HEK293 (cell line): Measurements from ENCODE around the gene DNAJB2.

Experiments used
- CTCF ChIA-PET: fragments of 350-600 bp; formaldehyde crosslinking; extraction: SDS; loops from one replicate; lab custom pipeline; 2021; ENCODE audit warnings: antibody characterized with exemption; lab: Yijun Ruan, JAX
- POLR2A ChIA-PET: fragments of 300-600 bp; formaldehyde crosslinking; extraction: SDS; loops from one replicate; lab custom pipeline; 2020; ENCODE audit warnings: antibody characterized with exemption, inconsistent platforms; lab: Yijun Ruan, JAX
- H3K27ac ChIP-seq: fragments of 200-500 bp; sonication (Bioruptor generic); 2 replicates; pipeline ENCODE4 v1.5.1; 2014; ENCODE audit warnings: low read depth, low read length, control low read depth, inconsistent platforms; ENCODE audit errors: extremely low read depth
- H3K36me3 ChIP-seq, 2 experiments: fragments of 200-500 bp in 1 of 2; sonication (Bioruptor generic) in 1 of 2; 1 replicate in 1 of 2; 2 replicates in 1 of 2; pipeline ENCODE4 v1.5.1; 2014 to 2017; ENCODE audit warnings: inconsistent platforms in 2 of 2, low read length in 2 of 2; ENCODE audit not compliant: control insufficient read depth in 2 of 2, insufficient read depth in 1 of 2
- H3K4me1 ChIP-seq: fragments of 200-500 bp; sonication (Bioruptor generic); 2 replicates; pipeline ENCODE4 v1.5.1; 2014; ENCODE audit warnings: mild to moderate bottlenecking, low read length, inconsistent platforms; ENCODE audit not compliant: control insufficient read depth, insufficient read depth
- H3K4me3 ChIP-seq: 2 replicates; pipeline ENCODE4 v1.5.1; 2011; ENCODE audit warnings: low read depth, mild to moderate bottlenecking, control low read depth, low read length, moderate library complexity
- H3K9me3 ChIP-seq: fragments of 200-500 bp; sonication (Bioruptor generic); 2 replicates; pipeline ENCODE4 v1.5.1; 2014; ENCODE audit warnings: low read depth, low read length, inconsistent platforms; ENCODE audit not compliant: control insufficient read depth, insufficient read depth
- GFI1B ChIP-seq: fragments of 450-650 bp; formaldehyde crosslinking; IDR thresholded peaks from 2 replicates; pipeline ENCODE4 v1.5.1; 2016; ENCODE audit warnings: missing biosample characterization, missing genetic modification characterization
- OSR2 ChIP-seq: fragments of 450-650 bp; formaldehyde crosslinking; IDR thresholded peaks from 2 replicates; pipeline ENCODE4 v1.5.1; 2016; ENCODE audit warnings: missing biosample characterization, missing genetic modification characterization
- WT1 ChIP-seq: fragments of 450-650 bp; formaldehyde crosslinking; IDR thresholded peaks from 2 replicates; pipeline ENCODE4 v1.5.1; 2016; ENCODE audit warnings: missing biosample characterization, missing genetic modification characterization
- ZBTB1 ChIP-seq: fragments of 450-650 bp; formaldehyde crosslinking; IDR thresholded peaks from 2 replicates; pipeline ENCODE4 v1.5.1; 2016; ENCODE audit warnings: missing biosample characterization, missing genetic modification characterization
- ZBTB20 ChIP-seq: fragments of 450-650 bp; formaldehyde crosslinking; IDR thresholded peaks from 2 replicates; pipeline ENCODE4 v1.5.1; 2016; ENCODE audit warnings: missing biosample characterization, missing genetic modification characterization
- ZFP37 ChIP-seq: fragments of 450-650 bp; formaldehyde crosslinking; IDR thresholded peaks from 2 replicates; pipeline ENCODE4 v1.5.1; 2016; ENCODE audit warnings: missing biosample characterization, missing genetic modification characterization
- ZIC2 ChIP-seq: fragments of 450-650 bp; formaldehyde crosslinking; IDR thresholded peaks from 2 replicates; pipeline ENCODE4 v1.5.1; 2016; ENCODE audit warnings: missing biosample characterization, missing genetic modification characterization
- ZNF121 ChIP-seq: fragments of 450-650 bp; formaldehyde crosslinking; IDR thresholded peaks from 2 replicates; pipeline ENCODE4 v1.5.1; 2016; ENCODE audit warnings: missing biosample characterization, missing genetic modification characterization
- ZNF350 ChIP-seq: fragments of 450-650 bp; formaldehyde crosslinking; IDR thresholded peaks from 2 replicates; pipeline ENCODE4 v1.5.0; 2017; ENCODE audit warnings: missing biosample characterization, mild to moderate bottlenecking, missing genetic modification characterization
- ZNF354C ChIP-seq: fragments of 450-650 bp; formaldehyde crosslinking; IDR thresholded peaks from 2 replicates; pipeline ENCODE4 v1.5.1; 2016; ENCODE audit warnings: missing biosample characterization, missing genetic modification characterization, low read depth, borderline replicate concordance
- ZNF37A ChIP-seq: fragments of 450-650 bp; IDR thresholded peaks from 2 replicates; pipeline ENCODE4 v1.5.1; 2018; ENCODE audit warnings: missing biosample characterization, missing genetic modification characterization
- ZNF391 ChIP-seq: fragments of 450-650 bp; formaldehyde crosslinking; IDR thresholded peaks from 2 replicates; pipeline ENCODE4 v1.5.1; 2016; ENCODE audit warnings: low read depth, missing biosample characterization, missing genetic modification characterization, borderline replicate concordance
- ZNF404 ChIP-seq: fragments of 450-650 bp; formaldehyde crosslinking; IDR thresholded peaks from 2 replicates; pipeline ENCODE4 v1.5.1; 2017; ENCODE audit warnings: missing biosample characterization, missing genetic modification characterization
- ZNF426 ChIP-seq: fragments of 450-650 bp; formaldehyde crosslinking; IDR thresholded peaks from 2 replicates; pipeline ENCODE4 v1.5.1; 2017; ENCODE audit warnings: missing biosample characterization, missing genetic modification characterization, mild to moderate bottlenecking, inconsistent platforms, moderate library complexity
- ZNF433 ChIP-seq: fragments of 450-650 bp; formaldehyde crosslinking; IDR thresholded peaks from 2 replicates; pipeline ENCODE4 v1.5.1; 2016; ENCODE audit warnings: missing biosample characterization, missing genetic modification characterization, low read depth
- ZNF555 ChIP-seq: fragments of 450-650 bp; formaldehyde crosslinking; conservative IDR thresholded peaks from 2 replicates; pipeline ENCODE4 v1.5.1; 2017; ENCODE audit warnings: missing biosample characterization, mild to moderate bottlenecking, missing genetic modification characterization, inconsistent platforms
- ZNF596 ChIP-seq: fragments of 450-650 bp; IDR thresholded peaks from 2 replicates; pipeline ENCODE4 v1.5.0; 2018; ENCODE audit warnings: missing biosample characterization, mild to moderate bottlenecking, missing genetic modification characterization, moderate library complexity
- ZNF623 ChIP-seq: fragments of 450-650 bp; formaldehyde crosslinking; IDR thresholded peaks from 2 replicates; pipeline ENCODE4 v1.5.1; 2016; ENCODE audit warnings: missing biosample characterization, missing genetic modification characterization
- ZNF658 ChIP-seq: fragments of 450-650 bp; formaldehyde crosslinking; IDR thresholded peaks from 2 replicates; pipeline ENCODE4; 2016; ENCODE audit warnings: missing biosample characterization, missing genetic modification characterization
- ZNF747 ChIP-seq: fragments of 450-650 bp; formaldehyde crosslinking; IDR thresholded peaks from 2 replicates; pipeline ENCODE4 v1.5.1; 2016; ENCODE audit warnings: missing biosample characterization, missing genetic modification characterization
- ZNF792 ChIP-seq: fragments of 450-650 bp; formaldehyde crosslinking; IDR thresholded peaks from 2 replicates; pipeline ENCODE4 v1.5.1; 2016; ENCODE audit warnings: missing biosample characterization, missing genetic modification characterization
- ZSCAN16 ChIP-seq: fragments of 450-650 bp; formaldehyde crosslinking; IDR thresholded peaks from 2 replicates; pipeline ENCODE4 v1.5.1; 2016; ENCODE audit warnings: missing biosample characterization, missing genetic modification characterization
- ZSCAN23 ChIP-seq: fragments of 450-650 bp; formaldehyde crosslinking; IDR thresholded peaks from 2 replicates; pipeline ENCODE4 v1.5.1; 2016; ENCODE audit warnings: missing biosample characterization, missing genetic modification characterization
- ZXDB ChIP-seq: fragments of 450-650 bp; formaldehyde crosslinking; IDR thresholded peaks from 2 replicates; pipeline ENCODE4 v1.5.1; 2016; ENCODE audit warnings: missing biosample characterization, missing genetic modification characterization
- TF ChIP-seq, protein P1 (sequence below): fragments of 450-650 bp; formaldehyde crosslinking; IDR thresholded peaks from 2 replicates; pipeline ENCODE4 v1.5.1; 2016; ENCODE audit warnings: missing biosample characterization, missing genetic modification characterization
- TF ChIP-seq, protein P2 (sequence below): fragments of 450-650 bp; formaldehyde crosslinking; IDR thresholded peaks from 2 replicates; pipeline ENCODE4 v1.5.1; 2016; ENCODE audit warnings: missing biosample characterization, missing genetic modification characterization
- TF ChIP-seq, protein P3 (sequence below): fragments of 450-650 bp; formaldehyde crosslinking; IDR thresholded peaks from 2 replicates; pipeline ENCODE4 v1.5.1; 2016; ENCODE audit warnings: missing biosample characterization, missing genetic modification characterization
- TF ChIP-seq, protein P4 (sequence below): fragments of 450-650 bp; formaldehyde crosslinking; IDR thresholded peaks from 2 replicates; pipeline ENCODE4 v1.5.1; 2016; ENCODE audit warnings: missing biosample characterization, missing genetic modification characterization

The DNAJB2 gene

DNA sequence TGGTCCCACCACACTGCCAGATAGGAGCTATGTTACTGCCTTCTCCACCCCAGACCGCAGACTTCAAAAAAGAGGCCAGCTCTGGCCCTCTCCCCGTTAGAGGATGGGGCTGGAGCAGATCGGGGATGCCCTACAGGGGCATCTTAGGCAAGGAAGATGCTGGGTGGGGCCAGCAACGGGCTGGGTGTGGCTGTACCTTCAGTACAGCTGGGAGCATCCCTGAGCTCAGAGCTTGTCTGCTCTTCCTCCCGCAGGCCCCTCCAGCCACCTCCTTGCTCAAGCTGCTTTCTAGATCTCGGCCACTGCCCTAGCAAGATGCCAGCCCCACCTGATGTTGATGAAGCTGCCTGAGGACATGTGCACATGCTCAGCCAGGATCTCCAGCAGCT is 20.2 kb downstream of the DNAJB2 start:
- no peaks in the 10 kb centered on the region for H3K4me1 ChIP-seq
- CTCF ChIA-PET: interaction anchor here (0.5 to 11.6 kb wide), 30 partner anchors 10 to 452 kb away, joined by 3 to 297 read pairs (median 4); partner anchors contain the start of genes ANKZF1, ATG9A, CNPPD1 and DNAJB2
- POLR2A ChIA-PET: interaction anchor here (1.4 kb wide), 2 partner anchors 20 to 54 kb away, joined by 3 to 9 read pairs; partner anchors contain the start of genes DNAJB2, GLB1L and STK16

DNA sequence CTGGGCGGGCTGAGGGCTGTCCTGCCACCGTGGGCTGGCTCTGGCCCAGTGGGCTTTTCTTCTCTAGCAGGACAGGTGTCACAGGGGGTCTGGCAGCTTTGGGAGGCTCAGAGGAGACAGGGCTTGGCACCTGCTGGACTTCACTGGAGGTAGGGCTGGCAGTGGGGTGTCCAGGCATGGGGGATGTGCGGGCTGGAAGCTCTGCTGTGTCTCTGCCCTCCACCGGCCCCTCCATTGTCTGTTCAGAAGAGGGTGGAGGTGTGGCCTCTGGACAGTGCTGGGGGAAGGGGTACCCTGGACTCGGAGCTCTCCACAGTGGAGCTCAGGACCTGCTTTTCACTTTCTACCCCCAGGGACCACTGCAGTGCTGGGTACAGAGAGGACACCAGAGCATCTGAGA is 20.9 kb downstream of the DNAJB2 start:
- no peak for TF ChIP-seq ZNF596 (tag by site-specific recombination)
- TF ChIP-seq, protein P1, sequence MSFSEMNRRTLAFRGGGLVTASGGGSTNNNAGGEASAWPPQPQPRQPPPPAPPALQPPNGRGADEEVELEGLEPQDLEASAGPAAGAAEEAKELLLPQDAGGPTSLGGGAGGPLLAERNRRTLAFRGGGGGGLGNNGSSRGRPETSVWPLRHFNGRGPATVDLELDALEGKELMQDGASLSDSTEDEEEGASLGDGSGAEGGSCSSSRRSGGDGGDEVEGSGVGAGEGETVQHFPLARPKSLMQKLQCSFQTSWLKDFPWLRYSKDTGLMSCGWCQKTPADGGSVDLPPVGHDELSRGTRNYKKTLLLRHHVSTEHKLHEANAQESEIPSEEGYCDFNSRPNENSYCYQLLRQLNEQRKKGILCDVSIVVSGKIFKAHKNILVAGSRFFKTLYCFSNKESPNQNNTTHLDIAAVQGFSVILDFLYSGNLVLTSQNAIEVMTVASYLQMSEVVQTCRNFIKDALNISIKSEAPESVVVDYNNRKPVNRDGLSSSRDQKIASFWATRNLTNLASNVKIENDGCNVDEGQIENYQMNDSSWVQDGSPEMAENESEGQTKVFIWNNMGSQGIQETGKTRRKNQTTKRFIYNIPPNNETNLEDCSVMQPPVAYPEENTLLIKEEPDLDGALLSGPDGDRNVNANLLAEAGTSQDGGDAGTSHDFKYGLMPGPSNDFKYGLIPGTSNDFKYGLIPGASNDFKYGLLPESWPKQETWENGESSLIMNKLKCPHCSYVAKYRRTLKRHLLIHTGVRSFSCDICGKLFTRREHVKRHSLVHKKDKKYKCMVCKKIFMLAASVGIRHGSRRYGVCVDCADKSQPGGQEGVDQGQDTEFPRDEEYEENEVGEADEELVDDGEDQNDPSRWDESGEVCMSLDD: no peak
- TF ChIP-seq WT1: no peak
- no peak for TF ChIP-seq OSR2 (tag by site-specific recombination)
- no peak for TF ChIP-seq ZIC2
- no peak for TF ChIP-seq ZXDB (tag by site-specific recombination)
- no peak for TF ChIP-seq ZNF350
- TF ChIP-seq, protein P2, sequence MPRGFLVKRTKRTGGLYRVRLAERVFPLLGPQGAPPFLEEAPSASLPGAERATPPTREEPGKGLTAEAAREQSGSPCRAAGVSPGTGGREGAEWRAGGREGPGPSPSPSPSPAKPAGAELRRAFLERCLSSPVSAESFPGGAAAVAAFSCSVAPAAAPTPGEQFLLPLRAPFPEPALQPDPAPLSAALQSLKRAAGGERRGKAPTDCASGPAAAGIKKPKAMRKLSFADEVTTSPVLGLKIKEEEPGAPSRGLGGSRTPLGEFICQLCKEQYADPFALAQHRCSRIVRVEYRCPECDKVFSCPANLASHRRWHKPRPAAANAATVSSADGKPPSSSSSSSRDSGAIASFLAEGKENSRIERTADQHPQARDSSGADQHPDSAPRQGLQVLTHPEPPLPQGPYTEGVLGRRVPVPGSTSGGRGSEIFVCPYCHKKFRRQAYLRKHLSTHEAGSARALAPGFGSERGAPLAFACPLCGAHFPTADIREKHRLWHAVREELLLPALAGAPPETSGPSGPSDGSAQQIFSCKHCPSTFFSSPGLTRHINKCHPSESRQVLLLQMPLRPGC (tag by site-specific recombination): no peak
- no peak for TF ChIP-seq ZNF121 (tag by site-specific recombination)
- TF ChIP-seq ZSCAN16 (tag by site-specific recombination): no peak
- no peaks in the 10 kb centered on the region for H3K9me3 ChIP-seq
- POLR2A ChIA-PET: interaction anchor here (1.4 kb wide), 1 partner anchor 55 kb away, joined by 3 read pairs; the partner anchor contains the start of genes GLB1L and STK16
- no peak overlapping the region for H3K4me3 ChIP-seq
- no peaks in the 10 kb centered on the region for H3K4me1 ChIP-seq
- no peaks in the 10 kb centered on the region for H3K36me3 ChIP-seq
- H3K27ac ChIP-seq: no peak overlapping the region
- CTCF ChIA-PET: interaction anchor here (0.5 to 11.6 kb wide), 22 partner anchors 9 to 453 kb away, joined by 3 to 297 read pairs (median 4); partner anchors contain the start of genes CNPPD1, DNAJB2, GLB1L and NHEJ1

More for the DNA sequence above, 20.2 kb downstream of the DNAJB2 start:
- no peak overlapping the region for H3K4me3 ChIP-seq
- H3K27ac ChIP-seq: no peak overlapping the region
- no peaks in the 10 kb centered on the region for H3K9me3 ChIP-seq
- no peak for TF ChIP-seq ZNF747
- no peak for TF ChIP-seq ZNF792 (tag by site-specific recombination)
- no peak for TF ChIP-seq ZNF391 (tag by site-specific recombination)
- TF ChIP-seq ZSCAN23 (tag by site-specific recombination): no peak
- TF ChIP-seq, protein P3, sequence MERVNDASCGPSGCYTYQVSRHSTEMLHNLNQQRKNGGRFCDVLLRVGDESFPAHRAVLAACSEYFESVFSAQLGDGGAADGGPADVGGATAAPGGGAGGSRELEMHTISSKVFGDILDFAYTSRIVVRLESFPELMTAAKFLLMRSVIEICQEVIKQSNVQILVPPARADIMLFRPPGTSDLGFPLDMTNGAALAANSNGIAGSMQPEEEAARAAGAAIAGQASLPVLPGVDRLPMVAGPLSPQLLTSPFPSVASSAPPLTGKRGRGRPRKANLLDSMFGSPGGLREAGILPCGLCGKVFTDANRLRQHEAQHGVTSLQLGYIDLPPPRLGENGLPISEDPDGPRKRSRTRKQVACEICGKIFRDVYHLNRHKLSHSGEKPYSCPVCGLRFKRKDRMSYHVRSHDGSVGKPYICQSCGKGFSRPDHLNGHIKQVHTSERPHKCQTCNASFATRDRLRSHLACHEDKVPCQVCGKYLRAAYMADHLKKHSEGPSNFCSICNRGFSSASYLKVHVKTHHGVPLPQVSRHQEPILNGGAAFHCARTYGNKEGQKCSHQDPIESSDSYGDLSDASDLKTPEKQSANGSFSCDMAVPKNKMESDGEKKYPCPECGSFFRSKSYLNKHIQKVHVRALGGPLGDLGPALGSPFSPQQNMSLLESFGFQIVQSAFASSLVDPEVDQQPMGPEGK: no peak
- TF ChIP-seq ZBTB1: no peak
- no peak for TF ChIP-seq ZFP37
- TF ChIP-seq ZNF658: no peak
- no peak for TF ChIP-seq ZNF404 (tag by site-specific recombination)
- TF ChIP-seq ZNF426: no peak
- TF ChIP-seq GFI1B (tag by site-specific recombination): no peak
- no peak for TF ChIP-seq ZNF433
- TF ChIP-seq ZBTB20 (tag by site-specific recombination): no peak
- TF ChIP-seq, protein P4, sequence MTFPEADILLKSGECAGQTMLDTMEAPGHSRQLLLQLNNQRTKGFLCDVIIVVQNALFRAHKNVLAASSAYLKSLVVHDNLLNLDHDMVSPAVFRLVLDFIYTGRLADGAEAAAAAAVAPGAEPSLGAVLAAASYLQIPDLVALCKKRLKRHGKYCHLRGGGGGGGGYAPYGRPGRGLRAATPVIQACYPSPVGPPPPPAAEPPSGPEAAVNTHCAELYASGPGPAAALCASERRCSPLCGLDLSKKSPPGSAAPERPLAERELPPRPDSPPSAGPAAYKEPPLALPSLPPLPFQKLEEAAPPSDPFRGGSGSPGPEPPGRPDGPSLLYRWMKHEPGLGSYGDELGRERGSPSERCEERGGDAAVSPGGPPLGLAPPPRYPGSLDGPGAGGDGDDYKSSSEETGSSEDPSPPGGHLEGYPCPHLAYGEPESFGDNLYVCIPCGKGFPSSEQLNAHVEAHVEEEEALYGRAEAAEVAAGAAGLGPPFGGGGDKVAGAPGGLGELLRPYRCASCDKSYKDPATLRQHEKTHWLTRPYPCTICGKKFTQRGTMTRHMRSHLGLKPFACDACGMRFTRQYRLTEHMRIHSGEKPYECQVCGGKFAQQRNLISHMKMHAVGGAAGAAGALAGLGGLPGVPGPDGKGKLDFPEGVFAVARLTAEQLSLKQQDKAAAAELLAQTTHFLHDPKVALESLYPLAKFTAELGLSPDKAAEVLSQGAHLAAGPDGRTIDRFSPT (tag by site-specific recombination): no peak
- no peak for TF ChIP-seq ZIC2
- no peak for TF ChIP-seq ZNF121 (tag by site-specific recombination)
- TF ChIP-seq ZNF37A (tag by site-specific recombination): no peak
- TF ChIP-seq ZNF555 (tag by site-specific recombination): no peak
- TF ChIP-seq ZNF623 (tag by site-specific recombination): no peak
- TF ChIP-seq ZNF354C (tag by site-specific recombination): no peak
- no peaks in the 10 kb centered on the region for H3K36me3 ChIP-seq
